ENCODE measurements around the gene TSHZ3. TPM values are rescaled to one million over a fixed set of nuclear protein-coding genes. Genes with fewer than 3 reads are reported as not detected.

Gene TSHZ3
- total and polyA plus RNA-seq, 2 of the 8 experiments (the other 6 are each of a cell fraction or from before 2014, with no cell fraction given), result 3.1 to 12.3 TPM

DNA sequence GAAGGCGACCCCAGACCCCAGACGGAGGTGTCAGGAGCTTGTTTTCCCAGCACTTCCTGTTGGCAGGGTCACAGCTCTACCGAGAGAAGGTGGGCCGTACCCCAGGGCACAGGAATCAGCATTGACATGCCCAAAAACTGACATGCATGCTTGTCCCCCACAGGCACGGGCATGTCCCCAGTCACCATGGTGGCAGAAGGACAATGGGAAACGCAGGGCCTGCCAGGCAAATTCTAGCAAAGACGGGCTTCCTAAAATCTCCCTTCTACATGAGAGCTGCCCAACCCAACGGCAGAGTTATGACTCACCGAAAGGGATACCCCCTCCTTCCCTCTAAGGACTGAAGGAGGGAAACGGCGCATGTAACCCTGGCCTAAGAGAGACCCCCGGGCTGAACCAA lies 18.5 kb downstream of the TSHZ3 start:
- H4K5ac ChIP-seq (ENCODE audit: insufficient read length, low read depth, low read length), result no peak overlapping the region
- CTCF ChIA-PET (ENCODE audit: partially characterized antibody), result interaction anchor here (1.2 to 1.5 kb wide), 2 partner anchors 220 to 276 kb away, joined by 4 to 5 read pairs; no protein-coding TSS in a partner anchor
- no peak for TF ChIP-seq RFX5 (IDR thresholded peaks at IDR 0.05; ENCODE audit: borderline replicate concordance, low read depth, low read length)
- no peak for TF ChIP-seq FOSL1 (IDR thresholded peaks at IDR 0.05; ENCODE audit: insufficient read depth, low read depth, low read length)
- TF ChIP-seq NANOG (IDR thresholded peaks at IDR 0.05; ENCODE audit: insufficient read depth, low read depth, low read length, poor library complexity, severe bottlenecking), result no peak
- TF ChIP-seq TAF7 (optimal IDR thresholded peaks at IDR 0.05; ENCODE audit: borderline replicate concordance, low read depth, low read length), result no peak
- TF ChIP-seq BRCA1 (IDR thresholded peaks at IDR 0.05; ENCODE audit: low read depth, low read length), result no peak
- no peak for TF ChIP-seq RXRA (IDR thresholded peaks at IDR 0.05; ENCODE audit: insufficient read depth, low read depth, low read length)
- TF ChIP-seq YY1 (IDR thresholded peaks at IDR 0.05; ENCODE audit: low read depth, low read length), result no peak
- no peak for TF ChIP-seq CEBPB (IDR thresholded peaks at IDR 0.05; ENCODE audit: low read depth, low read length)
- TF ChIP-seq TBP (IDR thresholded peaks at IDR 0.05; ENCODE audit: low read depth, low read length), result no peak
- TF ChIP-seq KDM5A (IDR thresholded peaks at IDR 0.05; ENCODE audit: low read length), result no peak
- no peak for TF ChIP-seq KDM1A (IDR thresholded peaks at IDR 0.05; ENCODE audit: borderline replicate concordance, low read length)
- no peak for TF ChIP-seq CHD2 (IDR thresholded peaks at IDR 0.05; ENCODE audit: low read length)
- TF ChIP-seq CBX5 (IDR thresholded peaks at IDR 0.05; ENCODE audit: low read depth, low read length), result no peak
- TF ChIP-seq KDM4A (IDR thresholded peaks at IDR 0.05; ENCODE audit: low read depth, low read length, severe bottlenecking), result no peak
- no peak for TF ChIP-seq JUN (IDR thresholded peaks at IDR 0.05; ENCODE audit: low read depth, low read length)

More for the DNA sequence above, 18.5 kb downstream of the TSHZ3 start:
- Histone ChIP-seq H2AFZ (ENCODE audit: low read length) (no peak overlapping the region), H3K14ac (ENCODE audit: insufficient read length) (no peak overlapping the region), H2BK12ac (ENCODE audit: low read depth, low read length) (no peak overlapping the region), H3K27me3 (replicated peaks in 1 of 4; ENCODE audit: control insufficient read depth in 3 of 4, extremely low read depth in 1 of 4, insufficient read depth in 3 of 4, low read length in 3 of 4) (no peaks in the 10 kb centered on the region), H4K20me1 (replicated peaks in 1 of 2; ENCODE audit: control insufficient read depth in 1 of 2, insufficient read depth in 2 of 2, low read length in 2 of 2) (no peaks in the 10 kb centered on the region), H3K18ac (ENCODE audit: extremely low read depth, low read length) (no peak overlapping the region), H3K36me3 (ENCODE audit: control insufficient read depth in 2 of 4, insufficient read depth in 4 of 4, low read length in 3 of 4) (no peaks in the 10 kb centered on the region), H3K4ac (replicated peaks; ENCODE audit: insufficient read length, low read depth, low read length) (no peak overlapping the region), H3K4me3 (ENCODE audit: extremely low read depth in 1 of 4, insufficient read depth in 2 of 4, low read depth in 3 of 4, low read length in 4 of 4) (no peak overlapping the region), H2BK5ac (ENCODE audit: low read depth, low read length) (peak overlapping the region; percentile 76; the same call in 1 of the 2 replicates), H3K79me1 (ENCODE audit: low read depth, low read length) (peaks cover 7% of the 10 kb centered on the region; the same call in 1 of the 2 replicates), H2AK5ac (ENCODE audit: low read depth, low read length) (no peak overlapping the region), H3K9ac (replicated peaks in 1 of 4; ENCODE audit: extremely low read depth in 1 of 4, low read depth in 3 of 4, low read length in 3 of 4) (no peak overlapping the region), H3K27ac (ENCODE audit: low read depth, low read length) (no peak overlapping the region), H3K9me3 (ENCODE audit: insufficient read depth in 2 of 2, low read depth in 1 of 2, low read length in 1 of 2) (no peaks in the 10 kb centered on the region), H4K8ac (ENCODE audit: extremely low read depth, insufficient read depth, low read length) (no peak overlapping the region), H3K79me2 (ENCODE audit: control insufficient read depth in 1 of 2, insufficient read depth in 2 of 2, low read length in 2 of 2) (peaks cover 0 to 86% of the 10 kb centered on the region in 2 experiments; a peak in 2 of 4 replicates), H2BK15ac (ENCODE audit: low read length) (no peak overlapping the region), H3K4me2 (ENCODE audit: insufficient read depth in 1 of 2, low read depth in 2 of 2, low read length in 2 of 2) (no peak overlapping the region), H2BK20ac (ENCODE audit: low read length) (no peak overlapping the region), H3K23ac (ENCODE audit: insufficient read length) (no peak overlapping the region), H4K91ac (replicated peaks; ENCODE audit: insufficient read length, low read length) (no peak overlapping the region), H3K56ac (replicated peaks; ENCODE audit: insufficient read length, low read depth, low read length) (no peak overlapping the region), H3K23me2 (ENCODE audit: low read depth, low read length) (no peaks in the 10 kb centered on the region), H3K4me1 (replicated peaks in 1 of 4; ENCODE audit: control insufficient read depth in 3 of 4, insufficient read depth in 4 of 4, low read length in 3 of 4) (peaks cover 0 to 15% (median 11%) of the 10 kb centered on the region in 4 experiments; a peak in 6 of 7 replicates), H2BK120ac (replicated peaks; ENCODE audit: low read depth, low read length) (no peak overlapping the region)
- FAIRE-seq (no peak), DNase-seq (ENCODE audit: low read depth in 1 of 2, low spot score in 2 of 2) (no peak)
- POLR2A ChIA-PET (ENCODE audit: partially characterized antibody), result interaction anchor here (0.8 to 0.9 kb wide), 3 partner anchors 10 to 13 kb away, joined by 3 to 4 read pairs (median 3); no protein-coding TSS in a partner anchor
- WGBS, 2 experiments (ENCODE audit: extremely low coverage in 1 of 2, insufficient coverage in 1 of 2, insufficient read length in 1 of 2, insufficient replicate concordance in 2 of 2, low coverage in 1 of 2, low lambda C conversion rate in 2 of 2, missing lambda C conversion rate in 1 of 2), result 78% methylated on average over 10 of the region's 12 CpGs; no CpG with 5 or more reads in 1 of the 2 experiments
